ENCODE results near the gene TESPA1.

DNA sequence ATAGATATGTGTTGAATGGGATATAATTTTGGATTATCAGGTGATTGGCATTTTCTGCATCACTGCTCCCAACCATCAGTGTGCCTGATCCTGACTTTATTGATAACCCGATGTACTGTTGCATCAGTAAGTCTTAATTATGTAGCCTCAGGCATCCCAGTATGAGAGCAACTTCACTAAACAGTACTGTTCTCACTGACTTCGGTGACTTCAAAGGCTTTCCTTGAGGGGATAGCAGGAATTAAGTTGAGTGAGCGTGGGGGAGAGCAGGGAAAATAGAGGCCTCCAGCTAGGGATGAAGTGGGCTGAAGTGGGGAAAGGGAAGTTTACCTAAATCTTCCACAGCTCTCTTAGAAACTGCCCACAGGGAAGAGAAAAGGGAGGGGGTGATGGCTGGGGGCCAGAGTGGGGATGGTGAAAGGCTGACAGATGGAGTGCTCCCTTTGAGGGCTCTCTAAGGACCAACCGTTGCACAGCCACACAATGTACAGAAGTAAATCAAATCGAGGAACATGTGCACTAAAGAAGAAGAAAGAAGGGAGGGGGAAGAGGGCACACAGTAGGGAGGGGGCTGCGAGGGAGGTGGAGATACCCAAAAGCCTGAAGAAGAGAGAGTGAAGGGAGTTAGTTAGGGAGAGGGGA lies 24.5 kb upstream of the TESPA1 start:
- TF ChIP-seq CREB1 (CRISPR knock-in tag; IDR thresholded peaks at IDR 0.05): no peak
- no peak for TF ChIP-seq JUN (CRISPR knock-in tag; IDR thresholded peaks at IDR 0.05)
- TF ChIP-seq, protein P1, sequence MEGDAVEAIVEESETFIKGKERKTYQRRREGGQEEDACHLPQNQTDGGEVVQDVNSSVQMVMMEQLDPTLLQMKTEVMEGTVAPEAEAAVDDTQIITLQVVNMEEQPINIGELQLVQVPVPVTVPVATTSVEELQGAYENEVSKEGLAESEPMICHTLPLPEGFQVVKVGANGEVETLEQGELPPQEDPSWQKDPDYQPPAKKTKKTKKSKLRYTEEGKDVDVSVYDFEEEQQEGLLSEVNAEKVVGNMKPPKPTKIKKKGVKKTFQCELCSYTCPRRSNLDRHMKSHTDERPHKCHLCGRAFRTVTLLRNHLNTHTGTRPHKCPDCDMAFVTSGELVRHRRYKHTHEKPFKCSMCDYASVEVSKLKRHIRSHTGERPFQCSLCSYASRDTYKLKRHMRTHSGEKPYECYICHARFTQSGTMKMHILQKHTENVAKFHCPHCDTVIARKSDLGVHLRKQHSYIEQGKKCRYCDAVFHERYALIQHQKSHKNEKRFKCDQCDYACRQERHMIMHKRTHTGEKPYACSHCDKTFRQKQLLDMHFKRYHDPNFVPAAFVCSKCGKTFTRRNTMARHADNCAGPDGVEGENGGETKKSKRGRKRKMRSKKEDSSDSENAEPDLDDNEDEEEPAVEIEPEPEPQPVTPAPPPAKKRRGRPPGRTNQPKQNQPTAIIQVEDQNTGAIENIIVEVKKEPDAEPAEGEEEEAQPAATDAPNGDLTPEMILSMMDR (IDR thresholded peaks at IDR 0.05): no peak
- no peak for TF ChIP-seq MYBL2 (CRISPR knock-in tag; IDR thresholded peaks at IDR 0.05)
- TF ChIP-seq, protein P2, sequence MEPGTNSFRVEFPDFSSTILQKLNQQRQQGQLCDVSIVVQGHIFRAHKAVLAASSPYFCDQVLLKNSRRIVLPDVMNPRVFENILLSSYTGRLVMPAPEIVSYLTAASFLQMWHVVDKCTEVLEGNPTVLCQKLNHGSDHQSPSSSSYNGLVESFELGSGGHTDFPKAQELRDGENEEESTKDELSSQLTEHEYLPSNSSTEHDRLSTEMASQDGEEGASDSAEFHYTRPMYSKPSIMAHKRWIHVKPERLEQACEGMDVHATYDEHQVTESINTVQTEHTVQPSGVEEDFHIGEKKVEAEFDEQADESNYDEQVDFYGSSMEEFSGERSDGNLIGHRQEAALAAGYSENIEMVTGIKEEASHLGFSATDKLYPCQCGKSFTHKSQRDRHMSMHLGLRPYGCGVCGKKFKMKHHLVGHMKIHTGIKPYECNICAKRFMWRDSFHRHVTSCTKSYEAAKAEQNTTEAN (CRISPR knock-in tag; IDR thresholded peaks at IDR 0.05): no peak
- TF ChIP-seq, protein P3, sequence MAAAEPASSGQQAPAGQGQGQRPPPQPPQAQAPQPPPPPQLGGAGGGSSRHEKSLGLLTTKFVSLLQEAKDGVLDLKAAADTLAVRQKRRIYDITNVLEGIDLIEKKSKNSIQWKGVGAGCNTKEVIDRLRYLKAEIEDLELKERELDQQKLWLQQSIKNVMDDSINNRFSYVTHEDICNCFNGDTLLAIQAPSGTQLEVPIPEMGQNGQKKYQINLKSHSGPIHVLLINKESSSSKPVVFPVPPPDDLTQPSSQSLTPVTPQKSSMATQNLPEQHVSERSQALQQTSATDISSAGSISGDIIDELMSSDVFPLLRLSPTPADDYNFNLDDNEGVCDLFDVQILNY (CRISPR knock-in tag; IDR thresholded peaks at IDR 0.05): no peak
- no peak for TF ChIP-seq NFYB (CRISPR knock-in tag; conservative IDR thresholded peaks at IDR 0.05; ENCODE audit: low read depth)
- TF ChIP-seq ZBTB21 (CRISPR knock-in tag; IDR thresholded peaks at IDR 0.05; ENCODE audit: borderline replicate concordance): no peak
- TF ChIP-seq, protein P4, sequence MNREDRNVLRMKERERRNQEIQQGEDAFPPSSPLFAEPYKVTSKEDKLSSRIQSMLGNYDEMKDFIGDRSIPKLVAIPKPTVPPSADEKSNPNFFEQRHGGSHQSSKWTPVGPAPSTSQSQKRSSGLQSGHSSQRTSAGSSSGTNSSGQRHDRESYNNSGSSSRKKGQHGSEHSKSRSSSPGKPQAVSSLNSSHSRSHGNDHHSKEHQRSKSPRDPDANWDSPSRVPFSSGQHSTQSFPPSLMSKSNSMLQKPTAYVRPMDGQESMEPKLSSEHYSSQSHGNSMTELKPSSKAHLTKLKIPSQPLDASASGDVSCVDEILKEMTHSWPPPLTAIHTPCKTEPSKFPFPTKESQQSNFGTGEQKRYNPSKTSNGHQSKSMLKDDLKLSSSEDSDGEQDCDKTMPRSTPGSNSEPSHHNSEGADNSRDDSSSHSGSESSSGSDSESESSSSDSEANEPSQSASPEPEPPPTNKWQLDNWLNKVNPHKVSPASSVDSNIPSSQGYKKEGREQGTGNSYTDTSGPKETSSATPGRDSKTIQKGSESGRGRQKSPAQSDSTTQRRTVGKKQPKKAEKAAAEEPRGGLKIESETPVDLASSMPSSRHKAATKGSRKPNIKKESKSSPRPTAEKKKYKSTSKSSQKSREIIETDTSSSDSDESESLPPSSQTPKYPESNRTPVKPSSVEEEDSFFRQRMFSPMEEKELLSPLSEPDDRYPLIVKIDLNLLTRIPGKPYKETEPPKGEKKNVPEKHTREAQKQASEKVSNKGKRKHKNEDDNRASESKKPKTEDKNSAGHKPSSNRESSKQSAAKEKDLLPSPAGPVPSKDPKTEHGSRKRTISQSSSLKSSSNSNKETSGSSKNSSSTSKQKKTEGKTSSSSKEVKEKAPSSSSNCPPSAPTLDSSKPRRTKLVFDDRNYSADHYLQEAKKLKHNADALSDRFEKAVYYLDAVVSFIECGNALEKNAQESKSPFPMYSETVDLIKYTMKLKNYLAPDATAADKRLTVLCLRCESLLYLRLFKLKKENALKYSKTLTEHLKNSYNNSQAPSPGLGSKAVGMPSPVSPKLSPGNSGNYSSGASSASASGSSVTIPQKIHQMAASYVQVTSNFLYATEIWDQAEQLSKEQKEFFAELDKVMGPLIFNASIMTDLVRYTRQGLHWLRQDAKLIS (CRISPR knock-in tag; IDR thresholded peaks at IDR 0.05; ENCODE audit: borderline replicate concordance): no peak
- TF ChIP-seq IRF2 (CRISPR knock-in tag; IDR thresholded peaks at IDR 0.05; ENCODE audit: borderline replicate concordance, low read depth): no peak
- TF ChIP-seq NFE2L1 (CRISPR knock-in tag; IDR thresholded peaks at IDR 0.05): no peak
- TF ChIP-seq, protein P5, sequence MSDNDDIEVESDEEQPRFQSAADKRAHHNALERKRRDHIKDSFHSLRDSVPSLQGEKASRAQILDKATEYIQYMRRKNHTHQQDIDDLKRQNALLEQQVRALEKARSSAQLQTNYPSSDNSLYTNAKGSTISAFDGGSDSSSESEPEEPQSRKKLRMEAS (CRISPR knock-in tag; IDR thresholded peaks at IDR 0.05): no peak
